ENCODE data around the gene ARHGAP10. TPM values are rescaled to one million over a fixed set of nuclear protein-coding genes. Genes with fewer than 3 reads are reported as not detected.

The ARHGAP10 gene
- total RNA-seq, 2 donors from 2014 or later: 30.3 to 69.6 TPM

DNA sequence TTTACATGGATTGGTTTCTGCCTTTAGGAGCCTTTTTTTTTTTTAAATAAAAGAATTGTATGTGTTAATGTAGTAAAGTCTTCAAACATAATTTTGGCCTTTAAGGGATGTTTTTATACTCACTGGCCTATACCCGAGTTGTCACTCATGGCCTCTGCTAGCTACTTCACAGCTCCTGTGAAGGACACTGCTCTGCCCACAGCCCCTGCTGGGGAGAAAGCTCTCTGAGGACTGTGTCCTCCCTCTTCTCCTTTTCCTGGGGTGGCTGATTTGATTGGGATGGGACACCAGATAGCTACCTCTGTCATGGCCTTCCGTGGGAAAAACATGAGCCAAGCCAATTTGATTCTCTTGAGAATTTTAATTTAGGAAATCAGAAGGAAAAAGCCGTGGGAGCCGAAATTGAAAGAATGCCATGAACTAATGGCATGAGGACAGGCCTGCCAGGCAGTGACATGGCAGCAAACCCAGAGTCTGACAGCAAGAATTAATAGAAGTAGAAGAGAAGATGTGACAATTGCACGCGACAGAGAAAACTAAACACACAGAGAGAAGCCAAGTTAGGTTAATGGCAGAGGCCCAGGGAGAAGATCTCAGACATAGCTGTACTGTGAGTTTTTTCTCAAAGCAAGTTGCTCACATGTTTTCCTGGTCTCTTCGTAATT, 81.4 kb downstream of the ARHGAP10 start:
- H3K27me3 ChIP-seq (replicated peaks; ENCODE audit: insufficient read depth): no peaks in the 10 kb centered on the region
- intact Hi-C loops (cut with DNase I): no loop called here
- no peak overlapping the region for H3K4me3 ChIP-seq
- no peak for TF ChIP-seq POLR2AphosphoS5 (IDR thresholded peaks at IDR 0.05)
- TF ChIP-seq POLR2A (IDR thresholded peaks at IDR 0.05): no peak
- TF ChIP-seq CTCF (IDR thresholded peaks at IDR 0.05): no peak
- DNase-seq (ENCODE audit: low spot score): no peak
- no peaks in the 10 kb centered on the region for H3K9me3 ChIP-seq
- peak overlapping the region; percentile 13 to 16 for H3K27ac ChIP-seq
- no peaks in the 10 kb centered on the region for H3K4me1 ChIP-seq (replicated peaks)
- 33% methylated on average over 7 of the region's 7 CpGs for WGBS
- H3K36me3 ChIP-seq: no peaks in the 10 kb centered on the region

DNA sequence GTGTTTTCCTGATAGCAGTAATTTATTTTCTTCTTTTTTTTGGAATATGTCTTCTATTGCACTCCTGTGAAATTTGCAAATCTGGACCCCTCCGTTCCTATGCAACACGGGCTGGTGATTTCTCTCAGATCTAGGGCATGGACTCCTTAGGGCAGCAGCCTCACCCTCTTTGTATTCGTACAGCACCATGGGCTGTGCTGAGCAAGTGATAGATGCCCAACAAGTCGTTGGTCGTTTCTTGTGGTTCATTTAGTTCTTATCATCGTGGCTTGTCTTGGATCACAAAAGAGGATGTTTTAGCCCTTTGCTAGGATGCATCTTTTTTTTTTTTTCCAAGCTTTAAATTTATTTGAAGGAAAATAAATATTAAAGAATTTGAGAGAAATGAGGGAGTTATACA, 82.1 kb downstream of the ARHGAP10 start:
- TF ChIP-seq POLR2AphosphoS5 (IDR thresholded peaks at IDR 0.05) (no peak), POLR2A (IDR thresholded peaks at IDR 0.05) (no peak)
- intact Hi-C loops (cut with DNase I): no loop called here
- H3K36me3 ChIP-seq: no peaks in the 10 kb centered on the region
- no peaks in the 10 kb centered on the region for H3K27me3 ChIP-seq (replicated peaks; ENCODE audit: insufficient read depth)
- H3K4me1 ChIP-seq (replicated peaks): no peaks in the 10 kb centered on the region
- H3K4me3 ChIP-seq: no peak overlapping the region
- no peaks in the 10 kb centered on the region for H3K9me3 ChIP-seq
- DNase-seq (ENCODE audit: low spot score): no peak
- H3K27ac ChIP-seq: no peak overlapping the region
- WGBS: 45% methylated on average over 6 of the region's 6 CpGs

DNA sequence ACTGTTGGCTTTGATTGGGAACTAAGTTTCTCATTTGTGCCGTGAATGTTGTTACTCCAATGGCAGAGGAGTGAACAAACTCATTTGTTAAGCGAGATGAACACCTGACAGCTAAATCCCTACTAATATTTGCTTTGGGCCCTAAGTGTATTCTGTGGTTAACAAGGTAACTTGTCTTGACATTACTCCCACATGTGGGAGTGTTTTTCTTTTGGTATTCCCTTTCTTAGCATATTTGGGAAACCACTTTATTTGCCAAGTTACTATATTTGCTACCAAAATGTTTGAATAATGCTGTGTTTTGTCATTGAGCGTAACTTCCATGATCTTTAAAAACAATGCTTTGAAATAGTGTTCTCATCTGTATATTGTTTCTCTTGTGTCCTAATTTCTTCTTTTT, 82.5 kb downstream of the ARHGAP10 start:
- peak overlapping the region; percentile 3 to 56 for H3K27ac ChIP-seq
- H3K4me1 ChIP-seq (replicated peaks): no peaks in the 10 kb centered on the region
- no peaks in the 10 kb centered on the region for H3K36me3 ChIP-seq
- WGBS: 49% methylated on average over 3 of the region's 3 CpGs
- H3K27me3 ChIP-seq (replicated peaks; ENCODE audit: insufficient read depth): no peaks in the 10 kb centered on the region
- no peak for DNase-seq (ENCODE audit: low spot score)
- H3K9me3 ChIP-seq: no peaks in the 10 kb centered on the region
- intact Hi-C loops (cut with DNase I): no loop called here
- no peak overlapping the region for H3K4me3 ChIP-seq
- TF ChIP-seq POLR2AphosphoS5 (IDR thresholded peaks at IDR 0.05) (no peak), POLR2A (IDR thresholded peaks at IDR 0.05) (no peak), CTCF (IDR thresholded peaks at IDR 0.05) (no peak)

GRCh38 chr4:147815741-147816140, 83.9 kb downstream of the ARHGAP10 start:
- DNase-seq (ENCODE audit: low spot score): no peak
- intact Hi-C loops (cut with DNase I): no loop called here
- 87% methylated on average over 5 of the region's 5 CpGs for WGBS
- no peaks in the 10 kb centered on the region for H3K4me1 ChIP-seq (replicated peaks)
- no peaks in the 10 kb centered on the region for H3K36me3 ChIP-seq
- no peaks in the 10 kb centered on the region for H3K27me3 ChIP-seq (replicated peaks; ENCODE audit: insufficient read depth)
- TF ChIP-seq POLR2A (IDR thresholded peaks at IDR 0.05) (no peak), POLR2AphosphoS5 (IDR thresholded peaks at IDR 0.05) (no peak), CTCF (IDR thresholded peaks at IDR 0.05) (no peak)
- H3K27ac ChIP-seq: peak overlapping the region; percentile 52 to 56
- no peak overlapping the region for H3K4me3 ChIP-seq
- no peaks in the 10 kb centered on the region for H3K9me3 ChIP-seq

DNA sequence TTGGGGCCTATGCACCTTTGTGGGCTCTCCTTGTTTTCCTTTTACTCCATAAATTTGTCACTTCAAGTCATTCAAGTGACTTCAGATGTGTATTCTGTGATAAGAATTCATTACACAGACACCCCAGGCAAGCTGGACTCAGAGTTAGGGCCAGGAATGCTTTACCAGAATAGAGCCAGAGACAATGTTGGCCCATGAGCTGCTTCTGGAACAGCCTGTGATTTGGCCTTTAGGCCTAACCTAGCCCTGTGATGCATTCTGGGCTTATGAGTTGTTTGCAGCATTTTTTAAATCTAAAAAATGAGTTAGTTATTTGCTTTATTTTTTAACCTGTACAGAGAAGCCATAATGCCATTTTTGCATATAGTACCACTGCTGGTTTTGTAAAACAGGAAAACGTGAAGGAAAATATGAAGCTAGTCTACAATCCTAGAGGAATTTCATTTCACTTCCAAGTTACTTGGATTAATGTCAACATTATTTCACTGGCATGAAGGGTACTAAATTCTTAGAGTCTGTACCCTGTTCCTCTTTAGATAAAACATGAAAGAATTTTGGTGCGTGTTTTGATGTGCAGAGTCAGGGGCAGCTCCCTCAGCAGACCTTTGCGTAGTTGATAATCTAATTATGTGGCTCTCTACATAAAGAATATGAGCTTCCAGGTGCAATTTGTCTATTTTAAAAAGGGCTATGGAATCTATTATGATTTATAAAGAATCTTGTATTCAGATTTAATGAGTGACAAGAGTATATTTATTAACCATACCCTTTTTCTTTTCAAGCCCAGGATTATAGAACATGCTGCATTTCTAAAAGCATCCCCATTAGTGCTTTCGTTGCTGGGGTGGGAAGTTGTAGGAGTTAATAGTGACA, 84.7 kb downstream of the ARHGAP10 start:
- Histone ChIP-seq H3K4me3 (no peak overlapping the region), H3K9me3 (no peaks in the 10 kb centered on the region), H3K27me3 (replicated peaks; ENCODE audit: insufficient read depth) (no peaks in the 10 kb centered on the region), H3K4me1 (replicated peaks) (no peaks in the 10 kb centered on the region), H3K27ac (peak overlapping the region; percentile 52 to 56), H3K36me3 (no peaks in the 10 kb centered on the region)
- WGBS: 58% methylated on average over 4 of the region's 4 CpGs
- DNase-seq (ENCODE audit: low spot score): no peak
- intact Hi-C loops (cut with DNase I): no loop called here
- TF ChIP-seq CTCF (IDR thresholded peaks at IDR 0.05): no peak
- peak; percentile 50 for TF ChIP-seq POLR2AphosphoS5 (IDR thresholded peaks at IDR 0.05)

All from prostate gland (tissue), 2 donors.